ENCODE results near the gene MYO10.

MYO10 gene

GRCh38 chr5:16884595-16884994, 51.5 kb downstream of the MYO10 start:
- no peak for TF ChIP-seq ZC3H10 (CRISPR knock-in tag; IDR thresholded peaks at IDR 0.05)
- no peak for TF ChIP-seq ZNF8 (CRISPR knock-in tag; IDR thresholded peaks at IDR 0.05)
- TF ChIP-seq PATZ1 (CRISPR knock-in tag; IDR thresholded peaks at IDR 0.05; ENCODE audit: borderline replicate concordance), result no peak
- TF ChIP-seq BACH2 (CRISPR knock-in tag; IDR thresholded peaks at IDR 0.05; ENCODE audit: borderline replicate concordance), result no peak
- no peak for TF ChIP-seq CREB5 (CRISPR knock-in tag; IDR thresholded peaks at IDR 0.05; ENCODE audit: low read depth)
- TF ChIP-seq CSRNP3 (CRISPR knock-in tag; IDR thresholded peaks at IDR 0.05), result no peak
- no peak for TF ChIP-seq ESRRG (CRISPR knock-in tag; IDR thresholded peaks at IDR 0.05)
- no peak for ATAC-seq

DNA sequence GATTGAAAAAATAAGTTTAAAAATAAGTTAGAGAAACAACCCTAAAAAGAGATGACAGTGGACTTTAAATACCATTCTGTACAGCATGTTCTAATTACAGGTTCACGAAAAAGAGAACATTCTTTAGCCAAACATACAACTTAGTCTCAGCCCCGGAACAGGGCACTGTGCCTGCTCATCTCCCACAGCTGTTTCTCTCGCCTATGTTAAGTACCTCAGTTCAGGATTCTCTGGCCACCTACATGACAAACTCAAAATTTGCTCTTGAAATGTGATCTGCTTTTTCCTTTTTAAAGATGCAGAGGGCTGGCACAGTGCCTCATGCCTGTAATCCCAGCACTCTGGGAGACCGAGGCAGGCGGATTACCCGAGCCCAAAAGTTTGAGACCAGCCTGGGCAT, 52.3 kb downstream of the MYO10 start:
- TF ChIP-seq ZFP30 (CRISPR knock-in tag; IDR thresholded peaks at IDR 0.05), result no peak
- TF ChIP-seq ESRRG (CRISPR knock-in tag; IDR thresholded peaks at IDR 0.05), result no peak
- TF ChIP-seq POU6F1 (CRISPR knock-in tag; IDR thresholded peaks at IDR 0.05; ENCODE audit: borderline replicate concordance, low read depth), result no peak
- no peak for TF ChIP-seq SNAI2 (CRISPR knock-in tag; IDR thresholded peaks at IDR 0.05)
- ATAC-seq, result peak; percentile 37

- ATAC-seq, result no peak
- TF ChIP-seq ZC3H10 (CRISPR knock-in tag; IDR thresholded peaks at IDR 0.05) (no peak), ZNF70 (CRISPR knock-in tag; IDR thresholded peaks at IDR 0.05) (no peak), CSRNP3 (CRISPR knock-in tag; IDR thresholded peaks at IDR 0.05) (no peak), GLIS3 (CRISPR knock-in tag; IDR thresholded peaks at IDR 0.05) (no peak), TCF4 (CRISPR knock-in tag; IDR thresholded peaks at IDR 0.05; ENCODE audit: borderline replicate concordance) (no peak), ZNF565 (CRISPR knock-in tag; conservative IDR thresholded peaks at IDR 0.05; ENCODE audit: low read depth) (no peak), PATZ1 (CRISPR knock-in tag; IDR thresholded peaks at IDR 0.05; ENCODE audit: borderline replicate concordance) (no peak), OSR1 (CRISPR knock-in tag; IDR thresholded peaks at IDR 0.05) (no peak), POU6F1 (CRISPR knock-in tag; IDR thresholded peaks at IDR 0.05; ENCODE audit: borderline replicate concordance, low read depth) (no peak), TOX (CRISPR knock-in tag; IDR thresholded peaks at IDR 0.05; ENCODE audit: borderline replicate concordance) (no peak), ISL1 (CRISPR knock-in tag; IDR thresholded peaks at IDR 0.05) (no peak), BACH2 (CRISPR knock-in tag; IDR thresholded peaks at IDR 0.05; ENCODE audit: borderline replicate concordance) (no peak)
- TF ChIP-seq, protein P1, sequence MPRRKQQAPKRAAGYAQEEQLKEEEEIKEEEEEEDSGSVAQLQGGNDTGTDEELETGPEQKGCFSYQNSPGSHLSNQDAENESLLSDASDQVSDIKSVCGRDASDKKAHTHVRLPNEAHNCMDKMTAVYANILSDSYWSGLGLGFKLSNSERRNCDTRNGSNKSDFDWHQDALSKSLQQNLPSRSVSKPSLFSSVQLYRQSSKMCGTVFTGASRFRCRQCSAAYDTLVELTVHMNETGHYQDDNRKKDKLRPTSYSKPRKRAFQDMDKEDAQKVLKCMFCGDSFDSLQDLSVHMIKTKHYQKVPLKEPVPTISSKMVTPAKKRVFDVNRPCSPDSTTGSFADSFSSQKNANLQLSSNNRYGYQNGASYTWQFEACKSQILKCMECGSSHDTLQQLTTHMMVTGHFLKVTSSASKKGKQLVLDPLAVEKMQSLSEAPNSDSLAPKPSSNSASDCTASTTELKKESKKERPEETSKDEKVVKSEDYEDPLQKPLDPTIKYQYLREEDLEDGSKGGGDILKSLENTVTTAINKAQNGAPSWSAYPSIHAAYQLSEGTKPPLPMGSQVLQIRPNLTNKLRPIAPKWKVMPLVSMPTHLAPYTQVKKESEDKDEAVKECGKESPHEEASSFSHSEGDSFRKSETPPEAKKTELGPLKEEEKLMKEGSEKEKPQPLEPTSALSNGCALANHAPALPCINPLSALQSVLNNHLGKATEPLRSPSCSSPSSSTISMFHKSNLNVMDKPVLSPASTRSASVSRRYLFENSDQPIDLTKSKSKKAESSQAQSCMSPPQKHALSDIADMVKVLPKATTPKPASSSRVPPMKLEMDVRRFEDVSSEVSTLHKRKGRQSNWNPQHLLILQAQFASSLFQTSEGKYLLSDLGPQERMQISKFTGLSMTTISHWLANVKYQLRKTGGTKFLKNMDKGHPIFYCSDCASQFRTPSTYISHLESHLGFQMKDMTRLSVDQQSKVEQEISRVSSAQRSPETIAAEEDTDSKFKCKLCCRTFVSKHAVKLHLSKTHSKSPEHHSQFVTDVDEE (CRISPR knock-in tag; IDR thresholded peaks at IDR 0.05), result no peak
Measured at GRCh38 chr5:16883176-16883575, 52.9 kb downstream of the MYO10 start.
